Cerebellar nuclear complex (tissue), 1 donor: ENCODE data around the gene GCG.

Experiments
- DNase-seq, 2 experiments: peaks; one replicate each; lab custom pipeline; 2025; lab: John Stamatoyannopoulos, UW

Gene GCG

GRCh38 chr2:162103443-162104009 lies 48.5 kb downstream of the GCG start:
- DNase-seq: no peak

DNA sequence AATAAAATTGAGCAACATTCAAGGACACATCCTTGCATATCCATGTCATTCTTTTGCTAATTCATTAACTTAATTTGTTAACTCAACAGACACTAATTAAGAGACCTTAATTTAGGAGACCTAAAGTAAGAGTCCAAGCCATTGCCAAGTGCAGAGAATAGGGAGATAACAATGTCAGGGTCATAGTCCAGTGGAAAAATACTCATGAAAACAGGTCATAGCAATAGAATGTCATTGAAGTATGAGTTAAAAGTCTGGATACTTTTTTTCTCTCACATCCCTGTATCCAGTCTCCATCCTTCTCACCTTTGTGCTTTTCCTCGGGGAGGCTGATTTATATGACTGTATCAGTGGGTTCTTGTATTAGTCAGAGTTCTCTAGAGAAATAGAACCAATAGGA lies 51.5 kb downstream of the GCG start:
- no peak for DNase-seq

DNA sequence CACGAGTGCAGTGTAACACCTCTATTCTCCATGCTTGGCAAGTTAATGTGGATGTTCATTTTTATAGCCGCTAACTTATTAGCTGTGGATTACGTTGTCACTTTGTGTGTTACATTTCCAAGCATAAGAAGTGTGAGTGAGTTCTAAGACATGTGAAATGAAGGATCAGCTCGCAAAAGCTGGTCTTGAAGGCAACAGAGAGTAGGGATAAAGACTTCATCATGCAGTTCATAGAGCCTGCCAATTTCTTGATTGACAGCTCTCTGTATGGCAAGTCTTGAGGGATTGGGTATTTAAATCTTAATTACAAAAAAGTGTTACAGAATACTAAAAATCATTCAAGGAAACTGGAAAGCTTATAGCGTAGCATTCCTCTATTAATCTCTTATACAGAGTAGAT lies 52.2 kb downstream of the GCG start:
- DNase-seq: no peak
